IMR-90 (cell line): ENCODE measurements around the gene MRPL44. TPM values are rescaled to one million over a fixed set of nuclear protein-coding genes. Genes with fewer than 3 reads are reported as not detected.

Source experiments
- ATAC-seq: fragments of 200-7000 bp; cut with Tn5 transposase; 2 replicates; pipeline ENCODE4 v1.9.1; 2020; ENCODE audit warnings: low read depth, mild to moderate bottlenecking, moderate library complexity
- BruUV-seq: library from RNA; stranded (reverse); fragments of 400-500 nt; replicated peaks from 2 replicates; lab custom pipeline; 2021; lab: Mats Ljungman, UMichigan
- CTCF ChIA-PET: fragments of 300-600 bp; formaldehyde crosslinking; extraction: SDS; loops from one replicate; lab custom pipeline; 2021; ENCODE audit warnings: antibody characterized with exemption; lab: Yijun Ruan, JAX
- POLR2A ChIA-PET: fragments of 300-600 bp; sonication (Branson Sonifier 250); formaldehyde crosslinking; loops from one replicate; lab custom pipeline; 2022; ENCODE audit warnings: antibody characterized with exemption; ENCODE audit not compliant: unreplicated experiment; lab: Charles Lee
- DNase-seq: peaks from one replicate; pipeline ENCODE4 v3.0.0; 2013
- H2AFZ ChIP-seq: replicated peaks from 2 replicates; pipeline ENCODE3; 2013; ENCODE audit warnings: low read length, mild to moderate bottlenecking; ENCODE audit not compliant: poor library complexity
- H2AK5ac ChIP-seq: 2 replicates; pipeline ENCODE4 v1.6.1; 2013; ENCODE audit warnings: low read depth, low read length, inconsistent platforms
- H2AK9ac ChIP-seq: replicated peaks from 2 replicates; pipeline ENCODE3; 2013; ENCODE audit warnings: mild to moderate bottlenecking, low read depth, low read length, moderate library complexity; ENCODE audit not compliant: poor library complexity
- H2BK120ac ChIP-seq: 2 replicates; pipeline ENCODE4 v1.6.1; 2013; ENCODE audit warnings: low read depth, low read length, inconsistent platforms
- H2BK15ac ChIP-seq: 3 replicates; pipeline ENCODE4 v1.6.1; 2013; ENCODE audit warnings: low read depth, low read length, inconsistent platforms
- H2BK20ac ChIP-seq: 2 replicates; pipeline ENCODE4 v1.6.1; 2013; ENCODE audit warnings: low read depth, mild to moderate bottlenecking, inconsistent platforms, low read length, moderate library complexity
- H2BK5ac ChIP-seq: 2 replicates; pipeline ENCODE4 v1.6.1; 2013; ENCODE audit warnings: mild to moderate bottlenecking, low read depth, low read length, inconsistent platforms; ENCODE audit not compliant: poor library complexity, severe bottlenecking
- H3K14ac ChIP-seq: replicated peaks from 2 replicates; pipeline ENCODE4 v1.6.1; 2013; ENCODE audit warnings: low read depth, low read length, inconsistent platforms
- H3K18ac ChIP-seq: 2 replicates; pipeline ENCODE4 v1.6.1; 2013; ENCODE audit warnings: low read depth, low read length, control low read depth
- H3K23ac ChIP-seq: 2 replicates; pipeline ENCODE4 v1.6.1; 2013; ENCODE audit warnings: low read depth, low read length, inconsistent platforms
- H3K27ac ChIP-seq: 2 replicates; pipeline ENCODE4 v1.5.1; 2013; ENCODE audit warnings: mild to moderate bottlenecking, control low read depth, low read length; ENCODE audit not compliant: insufficient read depth
- H3K27me3 ChIP-seq: 2 replicates; pipeline ENCODE4 v1.6.1; 2013; ENCODE audit warnings: low read length; ENCODE audit not compliant: control insufficient read depth, insufficient read depth
- H3K36me3 ChIP-seq: 2 replicates; pipeline ENCODE4 v1.6.1; 2013; ENCODE audit warnings: low read length, mixed read lengths; ENCODE audit not compliant: control insufficient read depth, insufficient read depth
- H3K4ac ChIP-seq: 2 replicates; pipeline ENCODE4 v1.6.1; 2013; ENCODE audit warnings: low read depth, low read length, inconsistent platforms
- H3K4me1 ChIP-seq: 2 replicates; pipeline ENCODE4 v1.6.1; 2013; ENCODE audit warnings: low read length, mixed read lengths; ENCODE audit not compliant: control insufficient read depth, insufficient read depth
- H3K4me2 ChIP-seq: 2 replicates; pipeline ENCODE4 v1.6.1; 2013; ENCODE audit warnings: low read depth, mild to moderate bottlenecking, control low read depth, low read length, moderate library complexity
- H3K4me3 ChIP-seq: 2 replicates; pipeline ENCODE4 v1.5.1; 2013; ENCODE audit warnings: low read depth, mild to moderate bottlenecking, control low read depth, low read length, moderate library complexity; ENCODE audit not compliant: insufficient read depth
- H3K56ac ChIP-seq: 2 replicates; pipeline ENCODE4 v1.6.1; 2013; ENCODE audit warnings: low read length, inconsistent platforms; ENCODE audit not compliant: insufficient read depth; ENCODE audit errors: extremely low read depth
- H3K79me1 ChIP-seq, 2 experiments: 2 replicates each; pipeline ENCODE4 v1.6.1; 2013; ENCODE audit warnings: low read length in 2 of 2, inconsistent platforms in 1 of 2, low read depth in 1 of 2
- H3K9ac ChIP-seq: 2 replicates; pipeline ENCODE4 v1.6.1; 2013; ENCODE audit warnings: low read depth, low read length, control low read depth
- H3K9me1 ChIP-seq: 2 replicates; pipeline ENCODE4 v1.6.1; 2013; ENCODE audit warnings: low read length, inconsistent platforms; ENCODE audit not compliant: insufficient read depth
- H3K9me3 ChIP-seq: 2 replicates; pipeline ENCODE4 v1.6.1; 2013; ENCODE audit warnings: low read length; ENCODE audit not compliant: control insufficient read depth, insufficient read depth
- H4K20me1 ChIP-seq: 2 replicates; pipeline ENCODE4 v1.6.1; 2013; ENCODE audit warnings: low read length, inconsistent platforms; ENCODE audit not compliant: insufficient read depth
- H4K5ac ChIP-seq: 2 replicates; pipeline ENCODE4 v1.6.1; 2013; ENCODE audit warnings: mild to moderate bottlenecking, low read depth, low read length, control low read depth
- H4K8ac ChIP-seq, 2 experiments: 2 replicates each; pipeline ENCODE4 v1.6.1; 2013; ENCODE audit warnings: low read depth in 2 of 2, low read length in 2 of 2, control low read depth in 1 of 2, inconsistent platforms in 1 of 2
- H4K91ac ChIP-seq: 2 replicates; pipeline ENCODE4 v1.6.1; 2013; ENCODE audit warnings: low read depth, low read length, inconsistent platforms; ENCODE audit not compliant: insufficient read depth
- MAZ ChIP-seq: IDR thresholded peaks from 2 replicates; pipeline ENCODE4 v1.6.1; 2012; ENCODE audit warnings: low read depth, mild to moderate bottlenecking, low read length, improper control_type of control experiment, moderate library complexity, borderline replicate concordance
- NFE2L2 ChIP-seq: fragments of 150-350 bp; IDR thresholded peaks from 2 replicates; pipeline ENCODE4 v1.6.1; 2016; ENCODE audit warnings: low read depth, mild to moderate bottlenecking, low read length
- POLR2A ChIP-seq: IDR thresholded peaks from 2 replicates; pipeline ENCODE4 v1.6.1; 2012; ENCODE audit warnings: mild to moderate bottlenecking, low read depth, low read length
- USF2 ChIP-seq: fragments of 150-350 bp; IDR thresholded peaks from 2 replicates; pipeline ENCODE4 v1.6.1; 2017; ENCODE audit warnings: mild to moderate bottlenecking, antibody characterized with exemption, low read length, low read depth
- WGBS, 2 experiments: methylation state at CpG; one replicate each; pipeline versions ENCODE4 v1.1.5 to v1.1.7; 2013; ENCODE audit warnings: missing lambda C conversion rate in 2 of 2; ENCODE audit not compliant: insufficient read length in 1 of 2; ENCODE audit errors: extremely low coverage in 2 of 2; 5-methylcytosine and 5-hydroxymethylcytosine counted together
- dilution Hi-C: fragments of 300-500 bp; cut with HindIII; formaldehyde crosslinking; loops from one replicate; pipeline ENCODE4 v1.14.3; 2018; ENCODE audit warnings: low sequenced_read_pairs; ENCODE audit not compliant: unreplicated experiment
- in situ Hi-C: fragments of 300-500 bp; cut with MboI; formaldehyde crosslinking; loops from 3 replicates; pipeline ENCODE4 v1.14.3; 2019; ENCODE audit warnings: low sequenced_read_pairs, inconsistent platforms, mixed read lengths
- intact Hi-C: fragments of 100-400 bp; cut with micrococcal nuclease; formaldehyde crosslinking; loops from 2 replicates; pipeline ENCODE4 v1.10.0; 2022
- polyA plus RNA-seq, 3 experiments: library from polyadenylated mRNA; depleted of rRNA; stranded (reverse); fragments of >200 nt; gene quantifications; 2 replicates each; pipeline ENCODE4 v1.2.3, GENCODE V29; 2012; ENCODE audit warnings: low replicate concordance in 1 of 3
- total RNA-seq: library from RNA; depleted of rRNA; stranded (reverse); fragments of >200 nt; gene quantifications from 2 replicates; pipeline ENCODE4 v1.2.3, GENCODE V29; 2012

The MRPL44 gene
- total and polyA plus RNA-seq, 2 of the 4 experiments (the other 2 are of a cell fraction) = 18.6 to 20.1 TPM

- Histone ChIP-seq H2BK20ac (no peak overlapping the region), H2AFZ (no peak overlapping the region), H3K56ac (no peak overlapping the region), H3K27me3 (no peaks in the 10 kb centered on the region), H3K18ac (no peak overlapping the region), H3K23ac (no peak overlapping the region), H3K4me3 (no peak overlapping the region), H3K27ac (no peak overlapping the region), H2BK5ac (no peak overlapping the region), H4K20me1 (no peaks in the 10 kb centered on the region), H4K91ac (no peak overlapping the region), H2BK120ac (no peak overlapping the region), H4K5ac (no peak overlapping the region), H3K4ac (no peak overlapping the region), H3K14ac (no peak overlapping the region), H3K9ac (no peak overlapping the region), H3K4me1 (no peaks in the 10 kb centered on the region), H4K8ac (no peak overlapping the region), H3K9me3 (no peaks in the 10 kb centered on the region), H2BK15ac (no peak overlapping the region), H3K9me1 (peaks cover 5% of the 10 kb centered on the region; the same call in 1 of the 2 replicates), H3K4me2 (no peak overlapping the region), H2AK5ac (no peak overlapping the region), H2AK9ac (no peak overlapping the region), H3K36me3 (peaks cover 17% of the 10 kb centered on the region), H3K79me1 (no peaks in the 10 kb centered on the region)
- intact Hi-C loops (no loop called here), dilution Hi-C loops (no loop called here), in situ Hi-C loops (loop anchor here (10.0 kb wide), 1 partner anchor 665 kb away; no protein-coding TSS in a partner anchor)
- WGBS, 2 experiments = no CpG with 5 or more reads among the region's 2 CpGs
- ChIA-PET POLR2A (no interaction called here), CTCF (interaction anchor here (1.0 to 1.8 kb wide), 2 partner anchors 10 to 58 kb away, joined by 3 to 6 read pairs; no protein-coding TSS in a partner anchor)
- ATAC-seq (peak; percentile 78), DNase-seq (peak; percentile 33)
- no TSS peak for BruUV-seq
- peak; percentile 16; the same call in 1 of the 2 replicates for TF ChIP-seq USF2
- TF ChIP-seq POLR2A = no peak
- no peak for TF ChIP-seq NFE2L2
- TF ChIP-seq MAZ = no peak
Observed at GRCh38 chr2:223979730-223980396, 22.6 kb downstream of the MRPL44 start.
